ENCODE data around the gene FCER1G.
A peak's percentile ranks its signal among the peaks of the same experiment; 100 is the strongest.

The FCER1G gene

DNA sequence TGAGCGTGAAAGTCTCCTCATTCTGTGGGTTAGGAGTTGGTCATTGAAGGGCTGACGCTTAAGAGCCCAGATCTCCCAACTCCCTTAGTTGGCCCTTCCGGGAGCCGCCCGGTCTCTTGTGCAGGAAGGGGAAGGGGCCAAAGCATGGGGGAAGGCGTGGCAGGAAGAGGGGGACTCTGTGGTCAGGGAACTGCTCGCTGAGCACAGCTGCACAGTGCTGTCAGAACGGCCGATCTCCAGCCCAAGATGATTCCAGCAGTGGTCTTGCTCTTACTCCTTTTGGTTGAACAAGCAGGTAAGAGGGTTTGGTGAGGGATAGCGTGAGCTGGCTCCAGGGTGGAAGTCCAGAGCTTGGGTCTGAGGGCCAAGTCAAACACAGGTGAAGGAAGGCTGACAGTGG, at the start of gene FCER1G:
Gene FCER1G, plus strand, starts transcription at position 220 of the 400 bp plus-strand sequence. Its CDS starts 27 bp downstream, at position 247.
- peak; percentile 24 for DNase-seq

GRCh38 chr1:161165742-161166668, 49.1 kb upstream of the FCER1G start, which contains the start of gene PPOX:
Gene PPOX, plus strand, starts transcription at chr1:161166426. Its CDS starts 422 bp downstream, at chr1:161166848.
- peak; percentile 97 for DNase-seq

- no peak for DNase-seq
Measured at GRCh38 chr1:161166669-161167548, 48.2 kb upstream of the FCER1G start.

GRCh38 chr1:161168906-161169305, 46.2 kb upstream of the FCER1G start:
- no peak for DNase-seq

- DNase-seq, result no peak
Measured at GRCh38 chr1:161171191-161171590, 43.9 kb upstream of the FCER1G start.

- DNase-seq, result no peak
Measured at GRCh38 chr1:161171696-161172095, 43.4 kb upstream of the FCER1G start.

GRCh38 chr1:161172349-161172748, 42.7 kb upstream of the FCER1G start:
- no peak for DNase-seq

- DNase-seq, result no peak
Measured at GRCh38 chr1:161172776-161173376, 42.2 kb upstream of the FCER1G start.

GRCh38 chr1:161173711-161174110, 41.4 kb upstream of the FCER1G start:
- no peak for DNase-seq

- DNase-seq, result no peak
Measured at GRCh38 chr1:161174911-161175310, 40.2 kb upstream of the FCER1G start.

DNA sequence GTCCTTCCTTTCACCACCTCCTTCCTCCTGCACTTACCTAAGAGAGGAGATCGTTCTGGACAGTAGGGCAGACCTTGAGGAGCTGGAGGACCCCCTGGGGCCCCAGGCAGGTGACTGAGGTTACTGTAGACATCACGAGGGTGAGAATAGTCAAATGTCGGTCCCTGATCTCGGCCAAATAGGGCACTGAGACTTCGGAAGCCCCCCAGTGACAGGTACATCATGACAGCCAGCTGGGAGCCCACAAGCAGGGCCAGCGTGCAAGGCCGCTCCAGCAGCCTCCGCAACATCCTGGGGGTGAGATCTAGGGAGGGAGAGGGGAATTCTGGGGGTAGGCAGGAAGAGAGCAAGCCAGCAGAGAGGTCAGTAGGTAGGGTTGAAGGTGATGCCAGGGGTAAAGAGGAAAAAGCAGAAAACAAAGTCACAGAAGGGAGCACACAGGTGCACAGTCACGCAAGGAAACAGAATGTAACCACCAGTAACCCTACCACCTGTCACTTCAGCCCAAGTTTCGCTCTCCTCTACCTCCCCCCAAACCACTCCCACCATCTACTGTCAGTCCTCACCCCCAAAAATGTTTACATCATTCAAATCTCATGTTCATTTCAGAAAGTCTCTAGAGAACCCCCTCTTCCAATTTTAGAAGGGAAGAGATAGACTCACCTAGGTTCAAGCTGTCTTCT, 39.2 kb upstream of the FCER1G start:
- DNase-seq, result no peak

- DNase-seq, result no peak
Measured at GRCh38 chr1:161176468-161177111, 38.5 kb upstream of the FCER1G start.

DNA sequence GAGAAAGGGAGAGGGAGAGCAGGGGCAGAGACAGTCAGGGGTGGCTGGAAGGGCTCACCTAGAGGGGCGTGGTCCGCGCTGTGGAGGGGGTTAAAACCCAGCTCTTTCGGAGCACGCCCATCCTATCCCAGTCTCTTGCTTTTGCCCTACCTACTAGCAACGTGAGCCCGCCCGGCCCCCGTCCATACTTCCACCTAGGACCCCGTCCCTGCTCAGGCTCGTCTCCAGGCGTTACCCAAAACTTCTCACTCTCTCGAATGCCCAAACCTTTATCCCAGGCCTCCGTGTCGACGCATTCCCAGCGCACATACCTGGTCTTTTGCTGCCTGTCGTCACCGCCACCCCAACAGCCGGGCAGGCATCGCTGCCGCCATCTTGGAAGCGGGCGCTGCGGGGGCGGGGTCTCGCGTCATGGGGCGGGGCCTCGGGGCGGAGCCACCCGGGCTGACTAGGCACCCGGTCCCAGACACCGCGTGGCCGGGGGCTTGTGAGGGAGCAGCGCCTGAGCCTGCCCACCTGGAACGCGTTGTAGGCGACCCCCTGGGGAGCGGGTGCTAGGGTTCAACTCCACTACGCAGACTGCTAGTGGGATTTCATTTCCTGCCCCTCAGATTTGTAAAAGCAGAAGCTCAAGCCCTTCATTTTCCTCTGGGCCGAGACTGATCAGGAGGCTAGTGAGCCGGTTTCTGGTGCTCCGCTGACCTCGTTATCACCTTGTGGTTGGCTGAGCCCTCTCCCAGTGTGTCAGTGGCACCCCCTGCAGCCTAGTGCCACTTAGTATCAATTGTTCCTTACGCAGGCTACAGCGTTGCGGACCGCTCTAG, 37.8 kb upstream of the FCER1G start, which contains the start of gene B4GALT3:
Gene B4GALT3, minus strand, starts transcription at position 396 of the 824 bp plus-strand sequence. CDS start 1,447 bp downstream, outside the sequence.
- peak; percentile 92 for DNase-seq

- no peak for DNase-seq
Measured at GRCh38 chr1:161177936-161178244, 37.2 kb upstream of the FCER1G start.

DNA sequence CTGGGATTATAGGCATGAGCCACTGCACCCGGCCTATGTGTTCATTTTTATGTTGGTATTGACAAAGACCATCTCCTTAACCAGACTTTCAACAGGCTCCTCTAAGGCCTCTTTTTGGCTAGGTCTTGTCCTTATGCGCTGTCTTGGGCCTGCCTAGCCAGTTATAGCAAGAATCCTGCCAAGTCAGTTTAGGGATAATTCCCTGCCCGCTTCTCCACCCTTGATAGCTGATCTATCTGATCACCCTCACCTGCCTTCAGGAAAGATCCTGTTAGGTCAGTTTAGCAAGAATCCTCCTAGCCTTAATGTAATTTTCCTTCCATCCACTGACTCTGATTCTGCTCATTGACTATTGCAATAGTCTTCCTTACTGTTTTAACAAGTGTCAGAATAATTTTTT, 35.4 kb upstream of the FCER1G start:
- no peak for DNase-seq

- DNase-seq, result peak; percentile 41
Measured at GRCh38 chr1:161180639-161181038, 34.5 kb upstream of the FCER1G start.

- DNase-seq, result peak; percentile 78
Measured at GRCh38 chr1:161182214-161182613, 32.9 kb upstream of the FCER1G start.

- DNase-seq, result peak; percentile 92
Measured at GRCh38 chr1:161185282-161185682, 29.8 kb upstream of the FCER1G start.

- DNase-seq, result no peak
Measured at GRCh38 chr1:161185732-161186311, 29.3 kb upstream of the FCER1G start.

DNA sequence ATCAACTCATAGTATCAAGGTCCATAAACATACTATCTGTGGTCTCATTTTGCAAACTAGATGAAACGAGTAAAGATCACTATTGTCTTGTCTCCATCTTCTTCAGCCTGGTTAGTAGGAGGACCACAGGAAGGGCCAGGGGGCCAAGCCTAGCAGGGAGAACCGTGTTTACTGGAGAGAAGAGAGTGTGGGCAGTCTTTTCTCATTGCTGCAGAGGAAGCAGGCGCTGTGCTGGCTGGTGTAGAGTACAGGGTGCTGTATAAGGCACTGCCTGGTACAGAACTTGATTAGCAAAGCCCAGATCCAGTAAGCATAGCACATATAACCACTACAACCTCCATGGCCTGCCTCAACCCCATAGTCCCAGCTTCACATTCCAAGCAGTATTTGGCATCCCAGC, 27.8 kb upstream of the FCER1G start:
- DNase-seq, result no peak

DNA sequence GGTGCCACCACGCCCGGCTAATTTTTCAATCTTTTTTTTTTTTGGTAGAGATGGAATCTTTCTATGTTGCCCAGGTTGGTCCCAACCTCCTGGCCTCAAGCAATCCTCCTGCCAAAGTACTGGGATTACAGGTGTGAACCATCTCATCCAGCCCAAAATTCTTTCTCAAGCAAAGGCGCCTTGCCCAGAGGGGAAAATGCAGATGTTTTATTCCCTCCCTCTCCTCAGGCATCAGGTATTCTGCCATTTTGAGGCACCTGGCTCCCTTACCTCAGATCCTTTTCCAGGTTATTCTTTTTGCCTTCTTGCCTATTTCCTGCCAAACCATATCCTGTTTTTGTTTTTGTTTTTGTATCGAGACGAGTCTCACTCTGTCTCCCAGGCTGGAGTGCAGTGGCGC, 26.7 kb upstream of the FCER1G start:
- DNase-seq, result no peak
